Inflammatory macrophage (primary cell): Measurements from ENCODE around the gene ATP6V1B1.
A peak's percentile ranks its signal among the peaks of the same experiment; 100 is the strongest.

Experiments
- DNase-seq, 2 donors: peaks; one replicate each; pipeline ENCODE4 v3.0.0-alpha.2; 2020 to 2022

Gene ATP6V1B1

GRCh38 chr2:70902067-70902442, 33.6 kb upstream of the ATP6V1B1 start:
- no peak for DNase-seq

GRCh38 chr2:70902579-70902978, 33.1 kb upstream of the ATP6V1B1 start:
- no peak for DNase-seq

- no peak for DNase-seq
Measured at GRCh38 chr2:70903171-70903570, 32.5 kb upstream of the ATP6V1B1 start.

- DNase-seq: no peak
Measured at GRCh38 chr2:70903641-70904340, 31.9 kb upstream of the ATP6V1B1 start.

- DNase-seq: no peak
Measured at GRCh38 chr2:70904371-70905216, 31.1 kb upstream of the ATP6V1B1 start.

GRCh38 chr2:70905443-70906421, 30.0 kb upstream of the ATP6V1B1 start:
- no peak for DNase-seq

GRCh38 chr2:70906439-70907005, 29.2 kb upstream of the ATP6V1B1 start:
- DNase-seq: peak; percentile 41 to 73

- DNase-seq: peak; percentile 84 to 85
Measured at GRCh38 chr2:70907130-70908057, 28.3 kb upstream of the ATP6V1B1 start.

GRCh38 chr2:70916291-70916690, 19.4 kb upstream of the ATP6V1B1 start:
- no peak for DNase-seq

GRCh38 chr2:70918016-70918415, 17.7 kb upstream of the ATP6V1B1 start:
- no peak for DNase-seq

- peak; percentile 88 to 89 for DNase-seq
Measured at GRCh38 chr2:70919672-70920366, 15.9 kb upstream of the ATP6V1B1 start.

GRCh38 chr2:70920367-70920715, 15.4 kb upstream of the ATP6V1B1 start:
- no peak for DNase-seq

- no peak for DNase-seq
Measured at GRCh38 chr2:70921031-70921430, 14.7 kb upstream of the ATP6V1B1 start.

- peak; percentile 19 to 22 for DNase-seq
Measured at GRCh38 chr2:70921839-70922234, 13.9 kb upstream of the ATP6V1B1 start.

GRCh38 chr2:70922235-70923234, 13.2 kb upstream of the ATP6V1B1 start:
- DNase-seq: no peak

GRCh38 chr2:70923378-70924015, 12.2 kb upstream of the ATP6V1B1 start:
- no peak for DNase-seq

GRCh38 chr2:70926042-70926441, 9.7 kb upstream of the ATP6V1B1 start:
- DNase-seq: no peak

GRCh38 chr2:70927138-70927537, 8.6 kb upstream of the ATP6V1B1 start:
- no peak for DNase-seq

- DNase-seq: no peak
Measured at GRCh38 chr2:70927641-70928040, 8.1 kb upstream of the ATP6V1B1 start.
